B cell (primary cell): ENCODE results near the gene TMEM156. TPM values are rescaled to one million over a fixed set of nuclear protein-coding genes. Genes with fewer than 3 reads are reported as not detected.

Source experiments
- ATAC-seq: fragments of 200-7000 bp; cut with Tn5 transposase; one replicate; pipeline ENCODE4 v1.10.0; 2021; ENCODE audit warnings: low read depth, mild to moderate bottlenecking, moderate number of reproducible peaks, moderate library complexity
- CTCF ChIA-PET: fragments of 350-600 bp; sonication (Branson Sonifier 250); formaldehyde crosslinking; loops from one replicate; lab custom pipeline; 2021; ENCODE audit warnings: antibody characterized with exemption, inconsistent platforms; lab: Charles Lee
- POLR2A ChIA-PET: fragments of 350-600 bp; sonication (Branson Sonifier 250); formaldehyde crosslinking; loops from one replicate; lab custom pipeline; 2021; ENCODE audit warnings: antibody characterized with exemption; lab: Charles Lee
- DNase-seq: peaks from one replicate; pipeline ENCODE4 v3.0.0; 2013
- H2AFZ ChIP-seq: 2 replicates; pipeline ENCODE4 v1.6.1; 2012; ENCODE audit warnings: mild to moderate bottlenecking, low read depth, low read length; ENCODE audit not compliant: insufficient read depth, poor library complexity, severe bottlenecking
- H3K27ac ChIP-seq, 2 donors: 1 replicate in 1 of 2; 2 replicates in 1 of 2; pipeline ENCODE4 v1.5.1; 2012 to 2013; ENCODE audit warnings: low read length in 2 of 2, mild to moderate bottlenecking in 2 of 2, moderate library complexity in 1 of 2
- H3K27me3 ChIP-seq, 4 experiments: fragments of 200-600 bp in 1 of 4; sonication (generic) in 1 of 4; replicated peaks in 1 of 4; 1 replicate in 2 of 4; 2 replicates in 2 of 4; pipeline versions ENCODE4 v1.6.1 to v1.7.0; 2013 to 2016; ENCODE audit warnings: low read length in 3 of 4, mild to moderate bottlenecking in 2 of 4, mixed read lengths in 1 of 4, moderate library complexity in 1 of 4; ENCODE audit not compliant: insufficient read depth in 4 of 4, control insufficient read depth in 3 of 4; ENCODE audit errors: control extremely low read depth in 1 of 4
- H3K36me3 ChIP-seq, 2 experiments: replicated peaks in 1 of 2; 1 replicate in 1 of 2; 2 replicates in 1 of 2; pipeline versions ENCODE4 v1.6.1 to v1.7.1; 2013; ENCODE audit warnings: low read length in 1 of 2; ENCODE audit not compliant: insufficient read depth in 2 of 2, control insufficient read depth in 1 of 2; ENCODE audit errors: control extremely low read depth in 1 of 2, extremely low read depth in 1 of 2
- H3K4me1 ChIP-seq, 2 donors: fragments of 200-600 bp in 1 of 2; sonication (generic) in 1 of 2; 1 replicate in 1 of 2; 2 replicates in 1 of 2; pipeline versions ENCODE4 v1.5.1 to v1.6.1; 2013 to 2017; ENCODE audit warnings: low read length in 2 of 2; ENCODE audit not compliant: control insufficient read depth in 2 of 2, insufficient read depth in 2 of 2
- H3K4me2 ChIP-seq: replicated peaks from 2 replicates; pipeline ENCODE3; 2012; ENCODE audit warnings: mild to moderate bottlenecking, low read depth, low read length; ENCODE audit not compliant: poor library complexity, severe bottlenecking
- H3K4me3 ChIP-seq, 5 experiments: fragments of 200-600 bp in 1 of 5; sonication (generic) in 1 of 5; 1 replicate in 3 of 5; 2 replicates in 2 of 5; pipeline versions ENCODE4 v1.5.1 to v1.7.0; 2011 to 2016; ENCODE audit warnings: low read length in 4 of 5, mild to moderate bottlenecking in 4 of 5, low read depth in 2 of 5, control low read depth in 1 of 5, moderate library complexity in 1 of 5; ENCODE audit not compliant: insufficient read depth in 1 of 5; ENCODE audit errors: control extremely low read depth in 1 of 5, extremely low read depth in 1 of 5
- H3K79me2 ChIP-seq: fragments of 200-600 bp; sonication (generic); one replicate; pipeline ENCODE4 v1.6.0; 2016; ENCODE audit warnings: low read length; ENCODE audit not compliant: control insufficient read depth, insufficient read depth
- H3K9ac ChIP-seq: fragments of 200-600 bp; sonication (generic); 2 replicates; pipeline ENCODE4 v1.6.1; 2017; ENCODE audit warnings: mild to moderate bottlenecking, low read length, moderate library complexity
- H3K9me3 ChIP-seq, 3 donors: one replicate each; pipeline versions ENCODE4 v1.6.1 to v1.7.1; 2013; ENCODE audit warnings: low read length in 2 of 3; ENCODE audit not compliant: control insufficient read depth in 2 of 3, insufficient read depth in 1 of 3; ENCODE audit errors: control extremely low read depth in 1 of 3
- H4K20me1 ChIP-seq: 2 replicates; pipeline ENCODE4 v1.6.0; 2012; ENCODE audit warnings: mild to moderate bottlenecking, low read length; ENCODE audit not compliant: insufficient read depth, control insufficient read depth, poor library complexity, severe bottlenecking
- H3K27ac Mint-ChIP-seq: one replicate; pipeline ENCODE4 v1.8.0; 2021; ENCODE audit warnings: mixed read lengths
- H3K27me3 Mint-ChIP-seq: one replicate; pipeline ENCODE4 v1.8.0; 2021; ENCODE audit warnings: mixed read lengths
- H3K4me1 Mint-ChIP-seq: one replicate; pipeline ENCODE4 v1.8.0; 2021; ENCODE audit warnings: mixed read lengths
- H3K4me3 Mint-ChIP-seq: one replicate; pipeline ENCODE4 v1.8.0; 2021; ENCODE audit warnings: mixed read lengths
- H3K9me3 Mint-ChIP-seq: one replicate; pipeline ENCODE4 v1.8.0; 2022; ENCODE audit warnings: mixed read lengths; ENCODE audit not compliant: insufficient read depth
- EZH2 ChIP-seq: IDR thresholded peaks from 2 replicates; pipeline ENCODE4 v1.6.1; 2012; ENCODE audit warnings: borderline replicate concordance, low read depth, mild to moderate bottlenecking, moderate library complexity, low read length; ENCODE audit not compliant: insufficient read depth, poor library complexity, severe bottlenecking
- WGBS: methylation state at CpG from one replicate; pipeline ENCODE4 v1.1.5; 2013; ENCODE audit warnings: missing lambda C conversion rate; ENCODE audit not compliant: insufficient coverage; 5-methylcytosine and 5-hydroxymethylcytosine counted together
- intact Hi-C: fragments of 100-400 bp; cut with micrococcal nuclease; formaldehyde crosslinking; loops from one replicate; pipeline ENCODE4 v1.10.0; 2022
- polyA plus RNA-seq: library from polyadenylated mRNA; depleted of rRNA; stranded (reverse); fragments of >200 nt; gene quantifications from 2 replicates; pipeline ENCODE4 v1.2.3, GENCODE V29; 2012
- total RNA-seq, 2 donors: library from RNA; stranded (reverse); fragments of 120-200 nt in 1 of 2; gene quantifications; 1 replicate in 1 of 2; 2 replicates in 1 of 2; pipeline versions ENCODE4 v1.2.3 to v1.2.4, GENCODE V29; 2013 to 2022
- TF ChIP-seq, protein P1 (sequence below): fragments of 200-600 bp; IDR thresholded peaks from one replicate; pipeline ENCODE4 v1.8.0; 2022; ENCODE audit warnings: antibody characterized with exemption, mild to moderate bottlenecking

TMEM156 gene
- total and polyA plus RNA-seq, 2 donors (not counting 1 experiment from before 2014, with no cell fraction given) = 58.4 to 59.9 TPM

- no peak for DNase-seq
- H3K9ac ChIP-seq = no peak overlapping the region
- CTCF ChIA-PET = no interaction called here
- Mint-ChIP-seq H3K9me3 (no peaks in the 10 kb centered on the region), H3K27me3 (no peaks in the 10 kb centered on the region), H3K4me1 (peaks cover 6% of the 10 kb centered on the region), H3K4me3 (no peak overlapping the region), H3K27ac (peak overlapping the region; percentile 15)
- 100% methylated on average over 5 of the region's 7 CpGs for WGBS
- no peaks in the 10 kb centered on the region for H3K27me3 ChIP-seq
- no peaks in the 10 kb centered on the region for H3K9me3 ChIP-seq
- no peaks in the 10 kb centered on the region for H3K4me1 ChIP-seq
- H2AFZ ChIP-seq = no peak overlapping the region
- TF ChIP-seq EZH2 = no peak
- TF ChIP-seq, protein P1, sequence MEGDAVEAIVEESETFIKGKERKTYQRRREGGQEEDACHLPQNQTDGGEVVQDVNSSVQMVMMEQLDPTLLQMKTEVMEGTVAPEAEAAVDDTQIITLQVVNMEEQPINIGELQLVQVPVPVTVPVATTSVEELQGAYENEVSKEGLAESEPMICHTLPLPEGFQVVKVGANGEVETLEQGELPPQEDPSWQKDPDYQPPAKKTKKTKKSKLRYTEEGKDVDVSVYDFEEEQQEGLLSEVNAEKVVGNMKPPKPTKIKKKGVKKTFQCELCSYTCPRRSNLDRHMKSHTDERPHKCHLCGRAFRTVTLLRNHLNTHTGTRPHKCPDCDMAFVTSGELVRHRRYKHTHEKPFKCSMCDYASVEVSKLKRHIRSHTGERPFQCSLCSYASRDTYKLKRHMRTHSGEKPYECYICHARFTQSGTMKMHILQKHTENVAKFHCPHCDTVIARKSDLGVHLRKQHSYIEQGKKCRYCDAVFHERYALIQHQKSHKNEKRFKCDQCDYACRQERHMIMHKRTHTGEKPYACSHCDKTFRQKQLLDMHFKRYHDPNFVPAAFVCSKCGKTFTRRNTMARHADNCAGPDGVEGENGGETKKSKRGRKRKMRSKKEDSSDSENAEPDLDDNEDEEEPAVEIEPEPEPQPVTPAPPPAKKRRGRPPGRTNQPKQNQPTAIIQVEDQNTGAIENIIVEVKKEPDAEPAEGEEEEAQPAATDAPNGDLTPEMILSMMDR = no peak
- no peak overlapping the region for H3K27ac ChIP-seq
- no peak overlapping the region for H3K4me3 ChIP-seq
- H3K4me2 ChIP-seq = no peak overlapping the region
- no peaks in the 10 kb centered on the region for H3K79me2 ChIP-seq
- POLR2A ChIA-PET = no interaction called here
- H3K36me3 ChIP-seq = peaks cover 4 to 56% of the 10 kb centered on the region in 2 experiments
- H4K20me1 ChIP-seq = no peaks in the 10 kb centered on the region
- intact Hi-C loops = no loop called here
- no peak for ATAC-seq
Measured at GRCh38 chr4:38976308-38976707, 55.9 kb downstream of the TMEM156 start.

- POLR2A ChIA-PET = no interaction called here
- peaks cover 12% of the 10 kb centered on the region for H3K4me1 Mint-ChIP-seq
- peaks cover 0 to 6% of the 10 kb centered on the region in 2 donors for H3K4me1 ChIP-seq
- no peak for ATAC-seq
- CTCF ChIA-PET = no interaction called here
- TF ChIP-seq, protein P1 = no peak
- TF ChIP-seq EZH2 = no peak
- H4K20me1 ChIP-seq = no peaks in the 10 kb centered on the region
- H3K79me2 ChIP-seq = no peaks in the 10 kb centered on the region
- no peaks in the 10 kb centered on the region for H3K27me3 ChIP-seq
- H3K9me3 Mint-ChIP-seq = no peaks in the 10 kb centered on the region
- DNase-seq = no peak
- H3K4me3 ChIP-seq = no peak overlapping the region
- peaks cover 0 to 3% (median 0%) of the 10 kb centered on the region in 3 donors for H3K9me3 ChIP-seq
- H3K27ac ChIP-seq = no peak overlapping the region
- WGBS = 100% methylated on average over 2 of the region's 5 CpGs
- H3K9ac ChIP-seq = no peak overlapping the region
- H3K27me3 Mint-ChIP-seq = no peaks in the 10 kb centered on the region
- no peak overlapping the region for H2AFZ ChIP-seq
- intact Hi-C loops = no loop called here
- H3K36me3 ChIP-seq = peaks cover 4 to 63% of the 10 kb centered on the region in 2 experiments
- no peak overlapping the region for H3K4me2 ChIP-seq
- peak overlapping the region; percentile 37 for H3K27ac Mint-ChIP-seq
- no peak overlapping the region for H3K4me3 Mint-ChIP-seq
Measured at GRCh38 chr4:38968668-38969067, 63.5 kb downstream of the TMEM156 start.
